HG02870 (cell line): ENCODE measurements around the gene MGRN1.

ENCODE experiments used
- ATAC-seq: cut with Tn5 transposase; IDR thresholded peaks from one replicate; pipeline ENCODE4 v1.9.1; 2021; ENCODE audit warnings: mild to moderate bottlenecking, moderate library complexity; ENCODE audit not compliant: unreplicated experiment

MGRN1 gene

GRCh38 chr16:4673387-4674046, 48.9 kb downstream of the MGRN1 start:
- no peak for ATAC-seq

- ATAC-seq, result no peak
These were observed 50.4 kb downstream of the MGRN1 start for GRCh38 chr16:4674926-4675530.

DNA sequence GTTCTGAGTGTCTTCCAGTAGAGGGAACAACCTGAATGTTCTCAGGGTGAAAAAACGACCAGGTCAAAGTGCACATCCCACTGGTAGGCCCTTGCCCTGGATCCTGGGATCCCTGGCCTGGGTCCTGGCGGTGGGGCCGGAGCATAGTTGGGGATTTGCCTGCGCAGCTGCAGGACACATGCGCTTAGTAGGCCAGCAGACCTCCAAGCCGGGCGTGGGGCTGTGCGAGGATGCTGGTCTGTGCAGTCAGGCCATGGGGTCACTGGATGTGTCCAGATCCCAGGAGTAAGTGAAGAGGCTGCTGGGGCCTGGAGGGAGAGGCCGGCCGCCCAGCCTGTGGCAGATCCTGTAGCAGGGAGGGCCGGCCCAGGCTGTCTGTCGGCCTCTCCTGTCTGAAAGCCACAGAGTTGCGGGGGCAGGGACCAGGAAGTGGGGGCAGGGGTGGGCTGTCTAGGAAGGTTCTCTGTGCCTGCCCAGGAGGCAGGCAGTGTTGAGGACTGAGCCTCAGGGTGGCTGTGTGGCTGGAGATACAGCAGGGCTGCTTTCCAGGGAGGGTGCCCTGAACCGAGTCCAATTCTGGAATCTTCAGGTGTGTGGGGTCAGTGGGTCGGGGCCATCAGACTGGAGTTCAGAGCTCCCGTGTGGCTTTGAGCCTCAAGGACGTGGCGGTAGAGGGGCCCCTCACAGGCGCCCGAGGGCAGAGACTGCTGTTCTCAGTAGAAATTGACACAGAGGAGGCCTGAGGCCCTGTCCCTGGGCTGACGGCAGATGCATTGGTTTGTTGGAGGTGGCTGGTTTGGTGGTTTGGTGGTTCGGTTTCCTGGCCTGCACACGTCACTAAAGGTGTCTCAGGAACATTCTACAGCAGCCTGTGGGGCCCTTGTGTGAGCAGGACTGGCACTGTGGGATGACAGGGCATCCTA, 51.5 kb downstream of the MGRN1 start:
- ATAC-seq, result no peak

DNA sequence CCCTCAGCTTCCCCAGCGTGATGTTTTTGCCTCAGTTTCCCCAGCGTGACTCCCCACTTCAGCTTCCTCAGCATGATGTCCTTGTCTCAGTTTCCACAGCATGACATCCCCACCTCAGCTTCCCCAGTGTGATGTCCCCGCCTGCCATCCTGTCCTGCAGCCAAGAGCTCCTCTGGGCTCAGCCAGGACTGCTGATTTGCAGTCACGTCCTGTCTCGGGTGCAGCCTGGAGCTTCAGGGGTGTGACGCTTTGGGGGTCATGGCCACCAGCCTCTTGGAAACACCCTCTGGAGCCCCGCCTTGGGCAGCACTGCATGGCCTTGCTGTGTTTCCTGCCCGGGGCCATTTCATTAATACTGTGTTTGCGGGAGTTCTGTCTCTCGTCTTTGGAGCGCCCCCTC, 52.2 kb downstream of the MGRN1 start:
- ATAC-seq, result no peak

DNA sequence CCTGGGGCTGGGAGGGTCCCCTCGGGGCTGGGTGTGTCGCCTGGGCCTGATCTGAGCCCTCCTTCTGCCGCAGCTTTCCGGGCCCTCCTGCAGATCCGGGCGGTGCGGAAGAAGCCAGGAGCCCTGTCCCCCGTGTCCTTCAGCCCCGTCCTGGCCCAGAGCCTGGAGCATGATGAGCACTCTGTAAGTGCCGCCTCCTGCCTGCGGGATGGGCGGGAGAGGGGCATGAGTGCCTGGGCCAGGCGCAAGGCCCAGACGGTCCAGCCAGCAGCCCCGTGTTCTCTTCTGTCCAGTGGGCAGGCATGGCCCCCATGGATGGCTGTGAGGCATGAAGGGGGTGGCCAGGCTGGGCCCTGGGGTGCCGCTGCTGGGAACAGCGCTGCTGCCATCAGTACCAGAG, 52.8 kb downstream of the MGRN1 start:
- no peak for ATAC-seq

DNA sequence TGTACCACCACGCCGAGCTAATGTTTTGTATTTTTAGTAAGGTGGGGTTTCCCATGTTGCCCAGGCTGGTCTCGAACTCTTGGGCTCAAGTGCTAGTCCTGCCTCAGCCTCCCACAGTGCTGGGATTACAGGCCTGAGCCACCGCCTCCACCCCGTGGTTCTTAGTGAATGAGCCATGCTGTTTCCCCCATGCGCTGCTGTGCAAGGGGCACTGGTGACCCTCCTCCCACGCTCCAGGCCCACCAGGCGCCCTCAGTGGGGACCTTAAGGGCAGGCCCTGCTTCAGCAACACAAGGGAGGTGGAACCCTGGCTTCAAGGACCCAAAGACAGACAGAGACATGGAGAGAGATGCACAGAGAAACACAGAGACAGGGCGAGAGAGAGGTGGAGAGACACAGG, 53.4 kb downstream of the MGRN1 start:
- ATAC-seq, result no peak

DNA sequence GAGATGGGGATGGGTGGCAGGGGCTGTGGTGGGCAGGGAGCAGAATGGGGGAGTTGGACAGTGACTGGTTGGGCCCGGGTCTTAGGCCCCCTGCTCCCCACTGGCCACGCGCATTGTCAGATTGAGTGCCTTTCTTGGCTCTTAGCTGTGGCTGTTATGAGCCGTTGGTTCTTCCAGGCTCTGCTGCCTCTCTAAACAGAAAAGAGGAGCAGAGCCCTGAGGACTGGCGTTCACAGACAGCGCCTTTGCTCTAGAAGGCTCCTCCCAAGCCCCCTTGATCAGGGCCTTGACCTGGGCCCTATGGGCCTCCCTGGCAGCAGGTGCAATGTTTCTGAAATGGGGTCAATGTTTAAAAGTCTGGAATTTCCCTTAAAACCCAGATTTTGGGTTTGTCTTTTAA, 54.0 kb downstream of the MGRN1 start:
- no peak for ATAC-seq

- ATAC-seq, result no peak
These were observed 54.7 kb downstream of the MGRN1 start for GRCh38 chr16:4679156-4679849.

GRCh38 chr16:4679850-4680636, 55.4 kb downstream of the MGRN1 start:
- no peak for ATAC-seq

- ATAC-seq, result no peak
These were observed 56.2 kb downstream of the MGRN1 start for GRCh38 chr16:4680673-4681470.

GRCh38 chr16:4681471-4682083, 57.0 kb downstream of the MGRN1 start:
- no peak for ATAC-seq

DNA sequence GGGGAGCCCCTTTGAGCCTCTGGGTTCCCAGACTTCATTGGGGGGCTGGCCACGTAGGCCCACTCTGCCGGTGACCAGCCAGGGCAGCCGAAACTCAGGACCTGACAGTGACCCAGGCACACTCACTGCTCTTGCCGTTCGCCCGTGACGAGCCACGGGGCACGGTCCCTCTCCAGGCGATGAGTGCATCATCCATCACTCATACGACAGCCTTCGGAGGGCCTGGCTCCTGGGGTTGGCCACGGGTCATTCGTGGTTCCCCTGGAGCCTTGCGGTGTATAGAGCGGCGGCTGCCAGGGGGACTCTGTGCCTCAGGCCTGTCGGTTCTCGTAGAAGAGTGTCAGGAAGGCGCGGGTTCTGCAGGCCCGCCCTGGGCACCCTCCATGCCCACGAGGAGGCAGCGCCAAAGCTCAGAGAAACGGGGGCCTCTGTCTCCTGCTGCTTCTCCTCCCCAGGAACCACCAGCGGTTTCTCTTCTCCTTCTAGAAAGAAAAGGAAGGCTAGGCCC, 57.5 kb downstream of the MGRN1 start:
- no peak for ATAC-seq

DNA sequence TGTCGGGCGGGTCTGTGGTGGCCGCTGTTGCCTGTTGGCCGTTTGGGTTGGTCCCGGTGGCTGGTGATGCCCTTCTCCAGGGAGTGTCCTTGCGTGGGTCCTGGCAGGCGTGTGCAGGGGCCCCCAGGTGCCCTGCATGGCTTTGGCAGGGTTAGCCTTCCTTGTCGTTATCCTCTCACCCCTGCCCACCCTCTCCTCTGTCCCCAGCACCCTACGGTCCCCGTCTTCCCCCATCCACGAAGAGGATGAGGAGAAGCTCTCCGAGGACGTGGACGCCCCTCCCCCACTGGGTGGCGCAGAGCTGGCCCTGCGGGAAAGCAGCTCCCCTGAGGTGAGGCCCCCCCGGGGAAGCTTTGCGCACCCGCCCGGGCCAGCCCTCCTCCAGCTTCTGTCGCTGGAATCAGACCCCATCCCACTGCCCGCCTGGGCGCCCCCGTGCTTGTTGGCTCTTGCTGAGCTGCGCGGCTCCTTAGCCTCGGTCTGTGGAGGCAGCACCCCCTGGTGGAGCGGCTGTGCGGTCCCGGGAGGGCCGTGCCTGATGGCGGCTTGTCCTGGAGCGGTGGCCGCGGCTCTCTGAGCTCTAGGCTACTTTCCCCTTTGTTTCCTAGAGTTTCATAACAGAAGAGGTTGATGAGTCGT, 58.1 kb downstream of the MGRN1 start:
- no peak for ATAC-seq

GRCh38 chr16:4683255-4684057, 58.8 kb downstream of the MGRN1 start:
- no peak for ATAC-seq

DNA sequence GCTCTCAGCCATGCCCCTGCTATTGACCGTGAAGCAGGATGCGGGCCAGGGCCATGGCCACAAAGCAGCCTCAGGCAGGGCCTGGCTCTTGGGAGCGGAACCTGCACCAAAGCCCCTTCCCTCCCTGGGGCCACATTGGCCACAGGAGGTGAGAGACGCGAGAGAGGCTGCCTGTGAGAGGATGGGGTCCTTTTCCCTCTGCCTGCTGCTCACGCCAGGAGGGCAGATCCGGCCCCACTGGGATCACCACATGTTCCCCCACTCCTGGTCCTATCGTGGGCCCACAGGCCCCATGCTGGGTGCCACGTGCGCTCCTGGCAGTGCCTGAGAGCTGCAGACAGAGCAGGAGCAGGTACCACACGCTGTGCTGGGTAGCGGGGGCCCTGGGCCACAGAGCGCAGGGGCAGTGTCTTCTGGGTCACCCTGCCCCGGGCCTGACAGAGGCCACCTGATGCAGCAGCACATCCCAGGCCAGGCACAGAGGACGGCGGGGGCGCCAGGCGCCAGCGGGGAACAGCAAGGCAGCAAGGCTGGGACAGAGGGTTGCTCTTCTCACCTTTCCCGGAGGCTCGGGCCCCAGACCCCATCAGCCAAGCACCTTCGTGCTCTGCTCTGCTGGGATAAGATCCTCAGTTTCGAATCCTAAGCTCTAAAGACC, 59.6 kb downstream of the MGRN1 start:
- ATAC-seq, result no peak

GRCh38 chr16:4684763-4685162, 60.1 kb downstream of the MGRN1 start:
- ATAC-seq, result no peak

GRCh38 chr16:4685292-4685691, 60.7 kb downstream of the MGRN1 start:
- no peak for ATAC-seq
